Measurements from ENCODE around the gene SLC35E2B. TPM values are rescaled to one million over a fixed set of nuclear protein-coding genes. Genes with fewer than 3 reads are reported as not detected.
"Not testable (repeated sequence)": the region's sequence is repeated elsewhere in the genome, so short reads cannot be mapped to it uniquely, and the experiment has no call there.

The SLC35E2B gene
- 10 to 100 TPM; 30.6 to 56.7 TPM for total RNA-seq

DNA sequence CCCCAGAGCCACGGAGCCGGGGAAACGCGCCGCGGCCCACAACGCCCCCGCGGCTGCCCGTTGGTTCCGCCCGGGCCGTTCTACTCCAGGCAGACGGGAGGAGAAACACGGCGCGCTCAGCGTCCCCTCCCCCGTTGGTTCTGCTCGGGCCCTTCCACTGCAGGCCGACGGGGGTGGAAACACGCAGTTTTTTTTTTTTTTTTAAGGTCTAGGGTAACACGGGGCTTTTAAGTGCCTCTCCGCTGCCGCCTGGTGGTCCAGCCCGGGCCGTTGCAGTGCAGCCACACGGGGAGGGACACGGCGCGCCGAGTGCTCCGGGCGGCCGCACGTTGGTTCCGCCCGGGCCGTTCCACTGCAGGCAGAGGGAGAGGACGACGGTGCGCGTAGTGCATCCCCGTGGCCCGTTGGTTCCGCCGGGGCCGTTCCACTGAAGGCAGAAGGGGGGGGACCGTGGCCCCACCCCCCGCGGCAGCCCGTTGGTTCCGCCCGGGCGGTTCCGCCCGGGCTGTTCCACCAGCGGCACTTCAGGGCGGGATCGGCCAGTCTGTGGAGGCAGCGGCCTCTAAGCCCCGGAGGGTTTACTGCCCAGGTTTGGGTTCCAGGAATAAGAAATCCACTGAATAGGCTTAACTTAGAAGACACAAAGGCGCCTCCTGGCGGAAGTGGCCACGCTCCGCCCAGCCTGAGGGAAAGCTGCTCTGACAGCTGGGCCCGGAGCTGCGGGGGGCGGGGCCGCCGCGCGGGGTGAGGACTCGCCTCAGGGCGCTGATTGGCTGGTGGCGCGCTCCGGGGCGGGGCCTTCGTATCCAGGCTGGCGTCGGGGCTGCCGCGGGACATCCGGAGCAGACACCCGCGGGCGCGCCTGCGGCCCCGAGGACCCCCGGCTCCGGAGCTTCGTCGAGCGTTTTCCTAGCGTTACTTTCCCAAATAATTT, at the start of gene SLC35E2B:
SLC35E2B (minus strand) TSS at position 82 of the 934 bp plus-strand sequence. CDS start 16,096 bp downstream, outside the sequence.
- H3K4me1 ChIP-seq; H3K36me3 ChIP-seq (replicated peaks in 1 of 2; ENCODE audit: insufficient read depth in 1 of 2, low read depth in 2 of 2); H3K9me3 ChIP-seq; intact Hi-C loops (cut with DNase I); H3K27me3 ChIP-seq: not testable (repeated sequence)
- peak in 2 of 3 donors; percentile 24 to 43 for TF ChIP-seq POLR2A (IDR thresholded peaks at IDR 0.05)
- TF ChIP-seq CTCF (IDR thresholded peaks at IDR 0.05), result peak in 4 of 7 experiments; percentile 21 to 40 (median 39)
- Histone ChIP-seq H3K27ac (peak within 1 kb of the TSS; percentile 62 to 97 (median 94)), H3K4me3 (peak within 1 kb of the TSS; percentile 41 to 72)
- WGBS, 2 donors, result no CpG with 5 or more reads among the region's 98 CpGs
- DNase-seq, result peak; percentile 93 to 98 (median 94)
- peak; percentile 91 for ATAC-seq

- DNase-seq, result not testable (repeated sequence)
Measured at GRCh38 chr1:1741013-1741412, 48.4 kb upstream of the SLC35E2B start.

GRCh38 chr1:1738799-1739337, 46.3 kb upstream of the SLC35E2B start:
- H3K4me3 ChIP-seq; intact Hi-C loops (cut with DNase I); DNase-seq; H3K27ac ChIP-seq; H3K27me3 ChIP-seq; H3K36me3 ChIP-seq (replicated peaks in 1 of 2; ENCODE audit: insufficient read depth in 1 of 2, low read depth in 2 of 2); H3K9me3 ChIP-seq; ATAC-seq; H3K4me1 ChIP-seq: not testable (repeated sequence)
- 100% methylated on average over 3 of the region's 22 CpGs; no CpG with 5 or more reads in 1 of the 2 donors for WGBS, 2 donors

More at GRCh38 chr1:1741013-1741412, 48.4 kb upstream of the SLC35E2B start:
- H3K4me1 ChIP-seq; H3K4me3 ChIP-seq; H3K27me3 ChIP-seq; ATAC-seq; H3K9me3 ChIP-seq; H3K27ac ChIP-seq; intact Hi-C loops (cut with DNase I); H3K36me3 ChIP-seq (replicated peaks in 1 of 2; ENCODE audit: insufficient read depth in 1 of 2, low read depth in 2 of 2): not testable (repeated sequence)
- 80 to 89% methylated on average over 12 of the region's 12 CpGs for WGBS, 2 donors

- 90 to 93% methylated on average over 4 to 21 of the region's 44 CpGs for WGBS, 2 donors
- H3K9me3 ChIP-seq; ATAC-seq; H3K27ac ChIP-seq; intact Hi-C loops (cut with DNase I); H3K4me1 ChIP-seq; H3K36me3 ChIP-seq (replicated peaks in 1 of 2; ENCODE audit: insufficient read depth in 1 of 2, low read depth in 2 of 2); H3K27me3 ChIP-seq; H3K4me3 ChIP-seq: not testable (repeated sequence)
- DNase-seq, result peak in 1 of 4 donors; percentile 9
Measured at GRCh38 chr1:1737675-1738590, 45.3 kb upstream of the SLC35E2B start.

- intact Hi-C loops (cut with DNase I), result no loop called here
- H3K4me1 ChIP-seq, result no peaks in the 10 kb centered on the region
- no peaks in the 10 kb centered on the region for H3K27me3 ChIP-seq
- no peaks in the 10 kb centered on the region for H3K9me3 ChIP-seq
- H3K36me3 ChIP-seq (replicated peaks in 1 of 2; ENCODE audit: insufficient read depth in 1 of 2, low read depth in 2 of 2), result no peaks in the 10 kb centered on the region
- 86 to 91% methylated on average over 10 to 17 of the region's 17 CpGs for WGBS, 2 donors
- TF ChIP-seq POLR2A (IDR thresholded peaks at IDR 0.05) (no peak), CTCF (IDR thresholded peaks at IDR 0.05) (no peak)
- no peak overlapping the region for H3K4me3 ChIP-seq
- DNase-seq, result peak in 1 of 4 donors; percentile 10
- ATAC-seq, result no peak
- H3K27ac ChIP-seq, result no peak overlapping the region
Measured at GRCh38 chr1:1732381-1732780, 39.8 kb upstream of the SLC35E2B start.

All from body of pancreas (tissue), 4 donors.